K562 (cell line): Measurements from ENCODE around the gene CELSR3. TPM values are rescaled to one million over a fixed set of nuclear protein-coding genes. Genes with fewer than 3 reads are reported as not detected.

Source experiments
- CREB1 ChIP-seq, 2 experiments: sonication (generic) in 1 of 2; formaldehyde crosslinking in 1 of 2; IDR thresholded peaks; 2 replicates each; pipeline versions ENCODE4 v1.6.1 to v1.8.0; 2012 to 2022; ENCODE audit warnings: inconsistent platforms in 1 of 2, mild to moderate bottlenecking in 1 of 2, missing genetic modification reagents in 1 of 2, moderate library complexity in 1 of 2
- E2F6 ChIP-seq, 2 experiments: IDR thresholded peaks; 2 replicates each; pipeline ENCODE4 v1.6.1; 2011; ENCODE audit warnings: borderline replicate concordance in 1 of 2, control low read depth in 1 of 2, low read depth in 1 of 2, low read length in 1 of 2, mild to moderate bottlenecking in 1 of 2, mixed read lengths in 1 of 2, moderate library complexity in 1 of 2; ENCODE audit not compliant: insufficient read depth in 1 of 2, insufficient read length in 1 of 2, poor library complexity in 1 of 2, severe bottlenecking in 1 of 2; ENCODE audit errors: extremely low read depth in 1 of 2
- ELK3 ChIP-seq: fragments of 450-650 bp; formaldehyde crosslinking; IDR thresholded peaks from 2 replicates; pipeline ENCODE4 v1.4.0; 2020; ENCODE audit warnings: mild to moderate bottlenecking
- HDAC1 ChIP-seq, 2 experiments: fragments of 450-650 bp; IDR thresholded peaks; 2 replicates each; pipeline ENCODE4 v1.6.1; 2016 to 2017; ENCODE audit warnings: inconsistent platforms in 1 of 2, mild to moderate bottlenecking in 1 of 2, moderate library complexity in 1 of 2
- MBD2 ChIP-seq: sonication (generic); IDR thresholded peaks from 2 replicates; pipeline ENCODE4 v1.6.1; 2016; ENCODE audit warnings: low read depth, borderline replicate concordance
- NCOR1 ChIP-seq: fragments of 450-650 bp; IDR thresholded peaks from 2 replicates; pipeline ENCODE4 v1.6.1; 2016; ENCODE audit warnings: mild to moderate bottlenecking, moderate library complexity
- NFATC3 ChIP-seq: fragments of 450-650 bp; IDR thresholded peaks from 2 replicates; pipeline ENCODE4 v1.6.1; 2017; ENCODE audit warnings: mild to moderate bottlenecking
- SIN3A ChIP-seq, 2 experiments: fragments of 150-350 bp in 1 of 2; IDR thresholded peaks; 2 replicates each; pipeline ENCODE4 v1.6.1; 2011 to 2016; ENCODE audit warnings: borderline replicate concordance in 2 of 2, low read depth in 2 of 2, low read length in 2 of 2, mild to moderate bottlenecking in 2 of 2, moderate library complexity in 2 of 2; ENCODE audit not compliant: control insufficient read depth in 1 of 2
- SRF ChIP-seq, 2 experiments: fragments of 250-450, 450-650 bp in 1 of 2; sonication (Bioruptor Pico) in 1 of 2; sonication (generic) in 1 of 2; formaldehyde crosslinking; IDR thresholded peaks; 2 replicates each; pipeline versions ENCODE4 v1.5.0 to v1.5.1; 2020 to 2022; ENCODE audit warnings: mild to moderate bottlenecking in 1 of 2, missing genetic modification reagents in 1 of 2
- STAG1 ChIP-seq: sonication (generic); formaldehyde crosslinking; IDR thresholded peaks from 2 replicates; pipeline ENCODE4 v1.5.0; 2020; ENCODE audit warnings: missing genetic modification reagents, borderline replicate concordance
- TARDBP ChIP-seq: fragments of 450-650 bp; IDR thresholded peaks from 2 replicates; pipeline ENCODE4 v1.6.1; 2016
- TEAD1 ChIP-seq, 2 experiments: fragments of 450-650 bp in 1 of 2; sonication (generic) in 1 of 2; formaldehyde crosslinking; IDR thresholded peaks; 2 replicates each; pipeline versions ENCODE4 v1.4.0 to v1.8.0; 2020 to 2022; ENCODE audit warnings: mild to moderate bottlenecking in 2 of 2, missing genetic modification reagents in 1 of 2
- TGIF2 ChIP-seq: sonication (generic); formaldehyde crosslinking; IDR thresholded peaks from 2 replicates; pipeline ENCODE4 v1.8.1; 2022; ENCODE audit warnings: mild to moderate bottlenecking, missing genetic modification reagents, moderate library complexity
- ZMIZ1 ChIP-seq, 2 experiments: fragments of 150-350 bp in 1 of 2; IDR thresholded peaks; 2 replicates each; pipeline ENCODE4 v1.6.1; 2012 to 2016; ENCODE audit warnings: low read depth in 2 of 2, low read length in 2 of 2, mild to moderate bottlenecking in 1 of 2, moderate library complexity in 1 of 2
- ZNF121 ChIP-seq: sonication (generic); formaldehyde crosslinking; conservative IDR thresholded peaks from 2 replicates; pipeline ENCODE4 v1.8.0; 2022; ENCODE audit warnings: missing genetic modification reagents
- ZNF511 ChIP-seq: sonication (generic); formaldehyde crosslinking; IDR thresholded peaks from 2 replicates; pipeline ENCODE4 v1.8.0; 2022; ENCODE audit warnings: mild to moderate bottlenecking, missing genetic modification reagents
- polyA plus RNA-seq, 8 experiments: library from polyadenylated mRNA; depleted of rRNA in 4 of 8; stranded (reverse) in 5 of 8; unstranded in 3 of 8; fragments of >200 nt; fragmentation: Nextera tagmentation in 2 of 8; fragmentation: Illumina TruSeq in 1 of 8; extraction: Ambion mirVana in 2 of 8; extraction: Trizol in 1 of 8; gene quantifications; 2 replicates each; pipeline versions ENCODE4 v1.2.1 to v1.2.3, GENCODE V29; 2011 to 2014; ENCODE audit warnings: inconsistent platforms in 1 of 8, missing spikeins in 1 of 8
- total RNA-seq, 7 experiments: library from RNA; depleted of rRNA in 6 of 7; stranded (reverse); fragments of >200 nt in 6 of 7; fragmentation: Illumina TruSeq in 2 of 7; extraction: Trizol in 2 of 7; gene quantifications; 2 replicates each; pipeline versions ENCODE4 v1.2.1 to v1.2.3, GENCODE V29; 2011 to 2021; ENCODE audit warnings: low replicate concordance in 1 of 7

The CELSR3 gene
- total and polyA plus RNA-seq, 9 of the 15 experiments (the other 6 are each of a cell fraction or from before 2014, with no cell fraction given): 0.10 to 2.7 (median 0.76) TPM

GRCh38 chr3:48685603-48686511, 23.2 kb upstream of the CELSR3 start, which contains the start of gene NCKIPSD (continued):
- TF ChIP-seq TEAD1 (CRISPR knock-in tag; IDR thresholded peaks at IDR 0.05) (0 out of 4 replicates have a peak, but pooled peaks of 1 of the 2 experiments have one; percentile 54), MBD2 (0 out of 2 replicates have a peak, but pooled peaks have one; percentile 4), CREB1 (IDR thresholded peaks at IDR 0.05) (no peak), CREB1 (CRISPR knock-in tag; IDR thresholded peaks at IDR 0.05) (peak; percentile 58), NCOR1 (no peak), NFATC3 (no peak), ZNF511 (CRISPR knock-in tag) (peak; percentile 32; the same call in 1 of the 2 replicates), TARDBP (0 out of 2 replicates have a peak, but pooled peaks have one; percentile 41), SIN3A (IDR thresholded peaks at IDR 0.05; ENCODE audit: borderline replicate concordance in 2 of 2, control insufficient read depth in 1 of 2, low read depth in 2 of 2, low read length in 2 of 2) (peak in 1 of 2 experiments; percentile 54; a peak in 1 of 4 replicates), ZNF121 (CRISPR knock-in tag) (0 out of 2 replicates have a peak, but pooled peaks have one; percentile 25), HDAC1 (IDR thresholded peaks at IDR 0.05) (peak in 1 of 2 experiments; percentile 48; a peak in 2 of 4 replicates), SRF (CRISPR knock-in tag; IDR thresholded peaks at IDR 0.05) (peak in 1 of 2 experiments; percentile 55; a peak in 1 of 4 replicates), STAG1 (CRISPR knock-in tag) (peak; percentile 43), ELK3 (CRISPR knock-in tag) (no peak), E2F6 (IDR thresholded peaks at IDR 0.05; ENCODE audit: borderline replicate concordance in 1 of 2, extremely low read depth in 1 of 2, insufficient read depth in 1 of 2, insufficient read length in 1 of 2, low read depth in 1 of 2, low read length in 1 of 2, poor library complexity in 1 of 2, severe bottlenecking in 1 of 2) (peak in 1 of 2 experiments; percentile 8), TGIF2 (CRISPR knock-in tag) (no peak), ZMIZ1 (IDR thresholded peaks at IDR 0.05; ENCODE audit: low read depth in 2 of 2, low read length in 2 of 2) (no peak)
